Measurements from ENCODE around the gene ATRNL1. TPM values are rescaled to one million over a fixed set of nuclear protein-coding genes. Genes with fewer than 3 reads are reported as not detected.
"Not testable (repeated sequence)": the region's sequence is repeated elsewhere in the genome, so short reads cannot be mapped to it uniquely, and the experiment has no call there.

The ATRNL1 gene
- total RNA-seq, 1 experiment from 2014 or later = 1.3 TPM

DNA sequence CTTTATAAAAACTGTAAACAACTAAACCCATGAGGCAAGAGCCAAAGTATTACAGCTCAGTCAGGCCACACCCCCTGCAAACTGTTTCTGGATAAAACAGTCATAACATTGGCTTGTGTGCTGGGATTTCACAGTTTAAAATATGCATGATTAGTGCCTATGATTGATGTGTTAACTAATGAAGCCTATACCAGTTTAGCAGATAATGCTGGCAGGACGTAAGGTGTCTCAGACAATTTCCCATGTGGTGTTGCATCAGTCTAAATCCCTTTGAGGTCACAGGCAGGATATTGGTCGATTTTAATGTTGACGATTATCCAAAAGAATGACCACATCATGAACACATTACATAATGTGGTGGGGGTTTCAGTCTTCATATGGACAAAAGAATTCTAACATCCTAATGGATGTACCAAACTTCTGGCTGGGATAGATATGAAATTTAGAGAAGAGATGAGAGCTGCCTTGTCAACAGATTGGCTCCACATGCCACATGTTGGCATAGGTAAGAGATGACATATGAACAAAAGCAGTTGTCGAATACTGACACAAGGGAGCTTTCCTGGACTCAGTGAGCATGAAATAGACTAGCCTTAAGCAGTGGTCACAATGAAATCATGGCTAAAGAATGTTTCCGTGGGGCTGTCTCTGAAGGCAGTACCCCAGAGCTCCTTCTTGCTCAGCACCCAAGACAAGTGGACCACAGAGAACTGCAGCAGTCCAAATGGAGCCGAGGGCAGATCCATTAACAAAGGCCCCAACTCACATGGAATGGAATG is 734.3 kb downstream of the ATRNL1 start:
- no peaks in the 10 kb centered on the region for H4K20me1 ChIP-seq (ENCODE audit: insufficient read depth)
- no peaks in the 10 kb centered on the region for H3K4me1 ChIP-seq (ENCODE audit: control insufficient read depth in 1 of 2, insufficient read depth in 2 of 2, low read length in 2 of 2)
- H3K27ac ChIP-seq (ENCODE audit: low read depth, low read length) = no peak overlapping the region
- ChIA-PET POLR2A (no interaction called here), CTCF (no interaction called here), RAD21 (ENCODE audit: low non-redundant PET in 1 of 2, low total read pairs in 2 of 2, uncharacterized antibody in 2 of 2, unreplicated experiment in 2 of 2) (no interaction called here)
- no peaks in the 10 kb centered on the region for H3K9me3 ChIP-seq (ENCODE audit: control insufficient read depth in 1 of 2, insufficient read depth in 1 of 2, low read depth in 1 of 2, low read length in 2 of 2)
- H3K4me2 ChIP-seq (ENCODE audit: low read length) = no peak overlapping the region
- H3K79me2 ChIP-seq (ENCODE audit: insufficient read depth, low read length) = no peaks in the 10 kb centered on the region
- H3K4me3 ChIP-seq (replicated peaks in 1 of 2; ENCODE audit: low read depth in 1 of 2, low read length in 2 of 2) = no peak overlapping the region
- H3K9me2 ChIP-seq (ENCODE audit: insufficient read depth) = no peaks in the 10 kb centered on the region
- no peak for ATAC-seq
- H3K9ac ChIP-seq (ENCODE audit: low read length) = no peak overlapping the region
- H3K27me3 ChIP-seq (ENCODE audit: insufficient read depth, low read length) = peaks cover 18% of the 10 kb centered on the region; the same call in 1 of the 2 replicates
- H3K36me3 ChIP-seq (ENCODE audit: control insufficient read depth in 1 of 2, insufficient read depth in 2 of 2, low read length in 2 of 2) = no peaks in the 10 kb centered on the region
- no peak overlapping the region for H2AFZ ChIP-seq (ENCODE audit: low read depth, low read length, poor library complexity, severe bottlenecking)
- no peak for DNase-seq (ENCODE audit: low read depth, low spot score)
- BruUV-seq (replicated peaks) = no TSS peak
- intact Hi-C loops (cut with micrococcal nuclease) = no loop called here
- no peak for TF ChIP-seq EZH2 (IDR thresholded peaks at IDR 0.05)
- TF ChIP-seq, protein P1, sequence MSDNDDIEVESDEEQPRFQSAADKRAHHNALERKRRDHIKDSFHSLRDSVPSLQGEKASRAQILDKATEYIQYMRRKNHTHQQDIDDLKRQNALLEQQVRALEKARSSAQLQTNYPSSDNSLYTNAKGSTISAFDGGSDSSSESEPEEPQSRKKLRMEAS (IDR thresholded peaks at IDR 0.05) = no peak

DNA sequence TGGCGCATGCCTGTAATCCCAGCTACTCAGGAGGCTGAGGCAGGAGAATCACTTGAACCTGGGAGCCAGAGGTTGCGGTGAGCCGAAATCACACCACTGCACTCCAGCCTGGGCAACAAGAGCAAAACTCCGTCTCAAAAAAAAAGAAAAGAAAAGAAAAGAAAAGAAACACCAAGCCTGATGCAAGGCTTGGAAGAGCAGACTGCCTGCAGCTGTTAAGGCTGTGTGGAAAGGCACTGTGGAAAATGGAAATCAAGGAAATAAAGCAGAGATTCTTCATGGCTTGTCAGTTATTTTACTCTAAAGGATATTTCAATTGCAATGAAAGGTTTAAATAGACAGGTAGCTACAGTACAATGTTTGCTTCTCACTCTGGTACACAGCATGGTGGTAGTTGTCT is 735.0 kb downstream of the ATRNL1 start:
- H2AFZ ChIP-seq (ENCODE audit: low read depth, low read length, poor library complexity, severe bottlenecking); H3K4me2 ChIP-seq (ENCODE audit: low read length); DNase-seq (ENCODE audit: low read depth, low spot score); H3K27ac ChIP-seq (ENCODE audit: low read depth, low read length); H3K79me2 ChIP-seq (ENCODE audit: insufficient read depth, low read length); H3K4me1 ChIP-seq (ENCODE audit: control insufficient read depth in 1 of 2, insufficient read depth in 2 of 2, low read length in 2 of 2); H4K20me1 ChIP-seq (ENCODE audit: insufficient read depth); RAD21 ChIA-PET (ENCODE audit: low non-redundant PET in 1 of 2, low total read pairs in 2 of 2, uncharacterized antibody in 2 of 2, unreplicated experiment in 2 of 2); intact Hi-C loops (cut with micrococcal nuclease); CTCF ChIA-PET; H3K4me3 ChIP-seq (replicated peaks in 1 of 2; ENCODE audit: low read depth in 1 of 2, low read length in 2 of 2); POLR2A ChIA-PET; H3K9me2 ChIP-seq (ENCODE audit: insufficient read depth); H3K36me3 ChIP-seq (ENCODE audit: control insufficient read depth in 1 of 2, insufficient read depth in 2 of 2, low read length in 2 of 2); BruUV-seq (replicated peaks); H3K9me3 ChIP-seq (ENCODE audit: control insufficient read depth in 1 of 2, insufficient read depth in 1 of 2, low read depth in 1 of 2, low read length in 2 of 2); H3K9ac ChIP-seq (ENCODE audit: low read length); ATAC-seq: not testable (repeated sequence)
- H3K27me3 ChIP-seq (ENCODE audit: insufficient read depth, low read length) = peaks cover 21% of the 10 kb centered on the region; the same call in 1 of the 2 replicates
